ENCODE results near the gene CHERP.

DNA sequence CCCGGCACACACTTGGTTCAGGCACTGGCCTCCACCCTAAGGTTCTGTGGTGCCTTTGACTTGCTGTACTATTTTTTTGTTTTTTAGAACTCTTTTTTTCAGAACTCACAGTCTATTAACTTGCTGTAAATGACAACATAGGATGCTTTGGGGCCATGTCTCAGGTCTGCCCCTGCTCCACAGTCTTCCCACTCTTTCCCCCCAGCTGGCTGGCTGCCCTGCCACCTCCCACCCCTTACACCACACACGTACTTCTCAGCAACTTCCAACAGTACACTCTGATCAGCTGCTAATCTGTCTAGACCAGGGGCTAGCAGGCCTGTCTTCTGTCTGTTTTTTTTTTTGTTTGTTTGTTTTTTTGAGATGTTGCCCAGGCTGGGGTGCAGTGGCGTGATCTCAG, 38.0 kb downstream of the CHERP start:
- TF ChIP-seq, protein P1, sequence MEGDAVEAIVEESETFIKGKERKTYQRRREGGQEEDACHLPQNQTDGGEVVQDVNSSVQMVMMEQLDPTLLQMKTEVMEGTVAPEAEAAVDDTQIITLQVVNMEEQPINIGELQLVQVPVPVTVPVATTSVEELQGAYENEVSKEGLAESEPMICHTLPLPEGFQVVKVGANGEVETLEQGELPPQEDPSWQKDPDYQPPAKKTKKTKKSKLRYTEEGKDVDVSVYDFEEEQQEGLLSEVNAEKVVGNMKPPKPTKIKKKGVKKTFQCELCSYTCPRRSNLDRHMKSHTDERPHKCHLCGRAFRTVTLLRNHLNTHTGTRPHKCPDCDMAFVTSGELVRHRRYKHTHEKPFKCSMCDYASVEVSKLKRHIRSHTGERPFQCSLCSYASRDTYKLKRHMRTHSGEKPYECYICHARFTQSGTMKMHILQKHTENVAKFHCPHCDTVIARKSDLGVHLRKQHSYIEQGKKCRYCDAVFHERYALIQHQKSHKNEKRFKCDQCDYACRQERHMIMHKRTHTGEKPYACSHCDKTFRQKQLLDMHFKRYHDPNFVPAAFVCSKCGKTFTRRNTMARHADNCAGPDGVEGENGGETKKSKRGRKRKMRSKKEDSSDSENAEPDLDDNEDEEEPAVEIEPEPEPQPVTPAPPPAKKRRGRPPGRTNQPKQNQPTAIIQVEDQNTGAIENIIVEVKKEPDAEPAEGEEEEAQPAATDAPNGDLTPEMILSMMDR (IDR thresholded peaks at IDR 0.05; ENCODE audit: low read length): no peak
- no peak for TF ChIP-seq EZH2 (IDR thresholded peaks at IDR 0.05; ENCODE audit: borderline replicate concordance, low read length)
